Measurements from ENCODE around the gene JARID2.

The JARID2 gene

DNA sequence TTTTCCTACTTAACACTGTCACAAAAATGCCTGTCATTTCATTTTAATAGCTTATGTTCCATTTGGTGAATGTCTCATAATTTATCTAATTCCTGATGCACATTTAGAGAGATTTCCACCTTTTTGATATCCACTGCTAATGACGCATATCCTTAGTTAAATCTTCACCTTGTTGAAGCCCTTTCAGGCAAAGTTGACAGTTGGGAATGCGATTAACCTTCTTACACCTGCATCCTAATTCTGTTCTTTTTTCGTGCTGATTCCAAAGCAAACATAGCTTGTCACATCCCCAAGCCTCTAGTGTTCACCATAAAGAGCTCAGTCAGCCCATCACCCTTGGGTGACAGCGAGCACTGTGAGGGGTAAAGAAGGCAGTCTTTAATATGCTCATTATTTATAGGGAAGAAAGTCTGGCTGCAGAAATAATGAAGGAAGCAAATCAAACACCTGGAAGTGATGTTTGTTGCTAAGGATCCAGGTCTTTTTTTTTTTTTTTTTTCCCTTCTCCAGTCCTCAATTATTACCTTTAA is 211.3 kb downstream of the JARID2 start:
- DNase-seq, result no peak

DNA sequence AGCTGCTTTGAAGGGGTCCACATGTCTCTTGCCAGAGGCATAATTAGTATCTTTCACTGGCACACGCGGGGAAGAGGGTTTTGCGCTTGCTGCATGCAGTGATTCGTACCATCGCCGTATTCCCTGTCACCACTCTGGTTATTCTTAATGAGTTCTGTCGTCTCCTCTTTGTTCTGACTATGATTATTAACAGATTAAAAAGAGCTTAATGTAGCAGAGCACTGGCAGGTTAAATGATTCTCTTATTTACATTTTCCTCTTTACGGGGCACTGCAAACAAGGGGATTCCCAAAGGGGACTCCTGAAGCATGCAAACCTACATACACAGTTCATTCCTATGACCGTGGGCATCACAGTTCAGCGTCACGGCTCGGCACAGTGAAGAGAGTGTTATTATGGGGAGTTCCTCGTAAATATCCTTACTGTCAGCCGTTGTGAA is 212.2 kb downstream of the JARID2 start:
- no peak for DNase-seq

DNA sequence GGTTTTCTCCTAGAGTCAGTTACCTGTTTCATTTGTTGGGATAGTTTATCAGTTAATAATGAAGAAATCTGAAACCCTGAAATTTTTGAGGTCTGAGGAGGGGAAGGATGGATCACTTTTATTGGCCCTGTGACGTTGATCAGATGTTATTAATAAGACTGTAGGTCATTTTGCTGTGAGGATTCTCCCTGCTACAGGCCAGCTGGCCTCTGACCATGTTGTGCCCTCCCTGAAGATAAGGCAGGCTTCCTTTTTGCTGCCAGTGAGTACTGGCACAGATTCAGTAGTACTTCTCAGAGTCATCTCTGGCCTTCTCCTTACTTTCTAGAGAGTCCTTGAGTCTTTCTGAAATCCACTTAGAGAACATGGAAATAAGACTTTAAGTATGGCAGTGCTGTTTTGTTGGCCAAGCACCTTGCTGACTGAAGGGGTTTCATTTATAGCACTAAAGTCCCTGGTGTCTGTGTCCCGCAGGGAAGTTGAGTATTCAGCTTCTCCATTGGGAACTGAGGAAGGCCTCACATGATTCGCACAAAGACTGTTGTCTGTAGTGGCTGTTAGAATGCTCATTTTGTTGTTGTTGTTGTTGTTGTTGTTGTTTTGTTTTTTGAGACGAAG is 214.3 kb downstream of the JARID2 start:
- no peak for DNase-seq

DNA sequence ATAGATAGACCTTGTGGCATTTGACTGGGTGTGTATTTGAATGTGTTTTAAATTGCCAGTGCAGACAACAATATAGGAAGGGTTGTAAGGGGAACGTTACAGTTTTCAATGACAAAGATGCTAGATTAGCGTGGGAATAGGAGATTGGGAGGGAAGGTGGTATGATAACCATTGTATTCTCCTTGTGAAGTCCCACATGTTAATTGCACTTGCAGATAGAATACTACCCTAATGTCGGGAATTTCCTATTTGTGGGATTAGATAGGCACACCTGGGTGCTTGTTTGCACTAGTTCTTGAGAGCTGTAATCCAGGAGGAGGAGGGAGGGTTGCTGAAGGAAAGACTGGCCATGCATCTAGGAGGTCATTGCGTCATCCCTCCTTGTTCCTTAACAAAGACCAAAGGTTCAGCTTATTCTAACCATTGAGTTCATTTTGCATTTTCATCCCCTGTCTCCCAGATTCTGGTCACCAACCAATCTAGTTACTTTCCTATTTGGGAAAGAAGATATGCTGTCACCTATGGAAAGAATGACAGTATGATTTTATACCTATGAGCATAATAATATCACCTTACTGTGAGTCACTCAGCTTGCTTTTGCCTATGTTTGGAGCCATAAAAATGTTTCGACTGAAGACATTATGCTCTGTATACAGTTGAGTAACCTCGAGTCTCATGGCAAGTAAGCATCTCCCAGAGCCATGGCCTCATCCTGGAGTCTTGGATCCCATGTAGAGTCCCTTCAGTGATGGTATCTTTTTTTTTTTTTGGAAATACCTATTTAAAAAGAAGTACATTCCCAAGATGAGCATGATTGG is 215.5 kb downstream of the JARID2 start:
- no peak for DNase-seq

DNA sequence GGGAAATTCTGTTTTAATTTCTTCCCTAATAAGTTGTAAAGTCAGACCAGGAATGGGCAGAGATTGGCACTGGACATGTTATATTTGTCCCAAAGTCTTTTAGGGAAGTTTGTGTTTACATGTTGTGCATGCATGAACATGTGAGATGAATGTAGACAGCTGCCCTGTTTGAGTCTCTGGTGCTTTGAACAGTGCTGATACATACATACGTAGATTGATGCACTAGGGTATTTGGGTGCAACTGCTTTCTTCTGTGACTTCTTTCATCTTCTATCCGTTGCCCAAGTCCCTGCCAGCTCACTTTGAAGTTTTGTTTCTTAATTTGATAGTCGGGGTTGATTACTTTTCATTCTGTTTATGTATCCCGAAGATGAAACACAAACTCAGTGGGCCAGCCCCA is 216.4 kb downstream of the JARID2 start:
- no peak for DNase-seq

DNA sequence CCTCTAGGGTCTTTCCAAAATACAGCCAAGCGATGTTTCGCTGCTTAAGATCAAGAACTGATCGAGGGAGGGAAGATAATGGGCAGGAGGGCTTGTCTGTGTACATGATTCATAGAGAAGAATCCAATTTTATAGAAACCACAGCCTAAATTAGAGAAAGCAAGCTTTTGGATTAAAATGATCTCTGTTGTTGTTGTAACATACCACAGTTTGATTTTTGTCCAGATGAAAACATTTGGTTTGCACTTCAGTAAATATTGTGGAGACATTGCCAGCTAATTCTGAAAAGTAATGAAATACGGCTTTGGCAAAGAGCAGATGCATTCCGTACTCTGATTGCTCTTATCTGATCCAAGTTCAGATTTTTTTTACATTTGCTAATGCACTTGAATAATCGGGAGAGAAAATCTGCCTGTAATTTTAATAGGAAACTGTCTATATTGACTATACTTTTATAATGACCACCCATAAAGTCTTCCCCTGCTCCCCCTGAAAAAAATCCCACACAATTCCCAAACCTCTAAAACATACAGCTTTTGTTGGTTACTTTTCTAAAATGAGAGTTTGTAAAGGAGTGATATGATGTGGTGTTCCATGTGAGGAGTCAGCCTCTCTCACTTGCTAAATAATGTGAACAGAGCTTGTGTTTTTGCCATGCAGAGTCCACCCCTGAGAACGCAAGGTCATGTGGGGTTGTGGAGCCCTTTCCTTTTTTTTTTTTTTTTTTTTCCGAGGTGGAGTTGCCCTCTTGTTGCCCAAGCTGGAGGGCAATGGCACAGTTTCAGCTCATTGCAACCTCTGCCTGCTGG is 217.1 kb downstream of the JARID2 start:
- no peak for DNase-seq

DNA sequence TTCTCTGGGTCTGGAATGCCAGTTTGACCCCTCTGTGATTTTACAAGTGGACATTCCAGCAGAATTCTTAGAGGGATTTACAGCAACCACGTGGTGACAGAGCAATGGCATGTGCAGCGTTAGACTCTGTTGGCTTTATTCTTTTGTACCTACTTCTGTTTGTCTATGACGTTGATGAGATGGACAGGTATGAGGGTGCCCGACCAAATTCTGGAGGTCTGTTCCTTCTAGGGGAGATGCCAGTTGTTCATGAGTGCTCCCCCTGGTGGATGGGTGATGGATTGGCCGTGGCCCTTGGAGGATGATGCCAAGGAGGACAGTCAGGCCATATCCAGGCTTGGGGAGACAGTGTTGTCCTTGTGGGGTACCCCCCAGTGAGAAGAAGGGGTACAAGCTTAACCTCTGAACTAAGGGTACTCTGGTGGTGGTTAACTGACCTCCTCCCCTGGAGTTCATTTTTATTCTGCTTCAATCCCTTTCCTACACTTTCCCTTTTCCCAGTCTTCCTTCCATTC is 218.4 kb downstream of the JARID2 start:
- DNase-seq, result peak in 1 of 56 donors; percentile 34

DNA sequence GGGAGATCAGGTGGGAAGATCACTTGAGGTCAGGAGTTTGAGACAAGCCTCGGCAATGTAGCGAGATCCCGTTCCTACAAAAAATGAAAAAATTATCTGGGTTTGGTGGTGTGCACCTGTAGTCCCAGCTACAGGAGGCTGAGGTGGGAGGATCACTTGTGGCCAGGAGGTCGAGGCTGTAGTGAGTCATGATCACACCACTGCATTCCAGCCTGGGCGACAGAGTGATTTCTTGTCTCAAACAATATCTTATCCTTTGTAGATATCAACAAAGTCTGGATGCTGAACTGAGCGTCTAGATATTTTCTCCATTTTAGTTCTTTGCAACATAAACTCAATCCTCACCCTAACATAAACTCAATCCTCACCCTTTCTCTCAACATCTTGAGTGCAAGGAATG is 219.3 kb downstream of the JARID2 start:
- DNase-seq, result no peak

DNA sequence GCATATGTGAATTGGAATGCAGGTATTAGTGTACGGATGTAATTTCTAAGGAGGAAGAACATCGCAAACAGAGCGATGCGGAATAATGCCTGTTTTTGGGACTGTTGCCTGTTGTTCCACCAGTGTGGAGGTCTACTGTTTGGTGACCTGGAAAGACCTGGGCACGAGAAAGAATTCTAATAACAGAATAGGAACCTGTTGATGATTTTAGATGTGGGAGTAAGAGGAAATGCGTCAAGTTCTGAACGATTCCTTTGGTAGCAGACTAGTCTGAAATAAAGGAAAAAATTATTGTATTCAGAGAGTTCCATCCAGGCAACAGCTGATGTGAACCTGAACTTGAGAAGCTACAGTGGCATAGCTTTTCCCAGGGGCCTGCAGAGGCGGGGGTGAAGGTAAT is 224.9 kb downstream of the JARID2 start:
- DNase-seq, result no peak

DNA sequence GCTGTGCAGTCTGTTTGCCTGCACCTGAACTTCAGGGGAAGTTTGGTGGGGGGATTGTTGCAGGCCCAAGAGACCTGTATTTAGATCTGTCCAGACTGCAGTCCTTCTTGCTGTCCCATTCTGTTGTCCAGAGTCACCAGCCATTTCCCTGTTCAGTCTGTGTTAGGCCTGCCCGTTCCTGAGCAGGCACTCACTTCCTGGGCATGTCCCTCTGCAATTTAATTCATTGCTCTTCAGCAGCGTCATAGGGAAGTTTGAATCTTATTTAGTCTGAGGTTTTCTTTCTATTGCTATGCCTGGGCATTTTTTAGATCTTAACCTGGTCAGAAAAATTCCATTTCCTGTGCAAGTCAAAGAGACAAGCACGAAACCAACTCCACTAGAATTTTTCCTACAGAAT is 226.8 kb downstream of the JARID2 start:
- DNase-seq, result no peak

DNA sequence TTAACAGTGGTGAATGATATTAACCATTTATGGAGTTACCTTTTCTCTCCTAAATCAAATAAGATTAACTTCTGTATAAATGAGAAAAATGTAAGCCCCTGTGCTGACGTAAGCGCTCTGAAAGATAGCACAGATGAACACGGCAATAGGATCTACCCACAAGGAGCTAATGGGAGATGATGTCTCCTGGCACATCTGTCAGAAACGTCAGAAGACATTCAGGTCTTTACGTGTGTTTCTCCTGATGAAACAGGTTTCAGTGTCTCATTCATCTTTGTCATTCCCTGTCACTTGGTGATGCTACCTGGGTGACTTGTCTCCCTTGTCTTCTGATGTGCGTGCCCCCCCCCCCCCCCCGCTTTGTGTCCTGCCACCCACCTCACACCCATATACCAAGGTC is 227.3 kb downstream of the JARID2 start:
- no peak for DNase-seq

DNA sequence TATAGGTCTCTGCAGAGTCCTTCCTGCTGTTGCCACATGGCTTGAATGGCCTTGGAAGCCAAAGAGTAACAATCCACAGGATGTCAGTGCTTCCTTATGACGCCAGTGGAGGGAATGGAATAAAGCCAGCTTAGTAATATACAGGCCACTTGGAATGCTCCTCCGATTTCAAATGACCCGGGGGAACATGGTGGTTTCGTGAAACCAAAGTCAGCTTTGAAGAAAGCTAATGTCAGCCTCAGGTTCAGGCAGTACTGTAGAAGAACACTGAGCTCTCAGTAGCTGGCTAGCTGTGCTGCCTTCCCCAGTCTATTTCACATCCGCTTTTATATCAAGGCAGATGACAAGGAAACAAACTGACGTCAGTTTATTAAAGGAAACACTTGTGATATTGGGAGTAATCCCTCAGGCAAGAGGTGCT is 227.9 kb downstream of the JARID2 start:
- DNase-seq, result no peak

DNA sequence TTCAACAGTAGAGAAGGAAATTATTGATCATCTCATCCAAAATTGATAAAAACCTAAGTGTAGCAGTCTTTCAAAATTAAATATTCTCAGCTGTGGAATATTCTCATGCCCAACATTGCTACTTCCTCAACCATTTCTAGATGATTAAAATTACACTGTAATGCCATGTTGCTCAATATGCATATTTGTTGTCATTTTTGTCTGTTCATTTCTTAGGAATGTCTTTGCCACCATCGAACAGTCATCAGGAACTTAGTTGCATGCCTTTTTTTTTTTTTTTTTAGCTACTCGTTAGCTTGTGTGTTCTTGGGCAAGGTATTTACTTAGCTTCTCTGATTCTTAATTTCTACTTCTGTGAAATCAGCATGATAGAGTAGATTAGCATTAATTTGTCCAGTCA is 228.3 kb downstream of the JARID2 start:
- no peak for DNase-seq

DNA sequence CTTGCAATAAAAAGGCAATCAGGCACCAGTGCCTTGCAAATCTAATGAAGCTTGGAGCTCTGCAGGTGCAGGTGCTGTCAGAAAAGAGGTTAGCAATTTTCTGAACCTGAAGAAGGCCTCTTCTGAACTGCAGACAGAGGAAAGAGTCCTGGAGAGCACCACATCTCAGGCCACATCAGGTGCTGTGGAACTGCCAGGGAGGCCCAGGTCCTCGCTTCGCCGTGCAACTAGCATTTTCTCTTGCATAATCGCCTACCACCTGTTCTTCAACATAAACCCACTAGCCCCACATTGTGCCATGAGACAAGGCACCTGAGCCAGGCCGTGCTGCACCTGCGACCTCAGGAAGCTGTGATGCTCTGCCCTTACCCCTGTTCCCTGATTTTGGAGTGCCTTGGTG is 229.4 kb downstream of the JARID2 start:
- no peak for DNase-seq

DNA sequence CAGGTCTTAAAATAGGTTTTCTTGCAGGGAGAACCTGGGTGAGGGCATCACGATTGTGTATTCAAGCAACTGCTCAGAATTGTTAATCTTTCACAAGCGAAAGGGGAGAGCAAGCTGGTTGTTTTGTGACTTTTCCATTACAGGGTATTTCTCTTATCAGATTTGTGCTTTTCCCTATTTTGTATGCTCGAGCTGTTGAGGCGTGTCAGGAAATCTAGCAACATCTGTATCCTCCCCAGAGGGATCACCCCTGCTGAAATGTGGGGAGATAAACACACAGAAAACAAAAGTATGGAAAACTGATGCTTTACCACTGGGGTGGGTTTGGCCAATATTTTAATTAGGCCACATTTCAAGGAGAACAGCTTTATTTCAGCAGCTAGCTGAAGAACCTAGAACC is 230.0 kb downstream of the JARID2 start:
- DNase-seq, result no peak

DNA sequence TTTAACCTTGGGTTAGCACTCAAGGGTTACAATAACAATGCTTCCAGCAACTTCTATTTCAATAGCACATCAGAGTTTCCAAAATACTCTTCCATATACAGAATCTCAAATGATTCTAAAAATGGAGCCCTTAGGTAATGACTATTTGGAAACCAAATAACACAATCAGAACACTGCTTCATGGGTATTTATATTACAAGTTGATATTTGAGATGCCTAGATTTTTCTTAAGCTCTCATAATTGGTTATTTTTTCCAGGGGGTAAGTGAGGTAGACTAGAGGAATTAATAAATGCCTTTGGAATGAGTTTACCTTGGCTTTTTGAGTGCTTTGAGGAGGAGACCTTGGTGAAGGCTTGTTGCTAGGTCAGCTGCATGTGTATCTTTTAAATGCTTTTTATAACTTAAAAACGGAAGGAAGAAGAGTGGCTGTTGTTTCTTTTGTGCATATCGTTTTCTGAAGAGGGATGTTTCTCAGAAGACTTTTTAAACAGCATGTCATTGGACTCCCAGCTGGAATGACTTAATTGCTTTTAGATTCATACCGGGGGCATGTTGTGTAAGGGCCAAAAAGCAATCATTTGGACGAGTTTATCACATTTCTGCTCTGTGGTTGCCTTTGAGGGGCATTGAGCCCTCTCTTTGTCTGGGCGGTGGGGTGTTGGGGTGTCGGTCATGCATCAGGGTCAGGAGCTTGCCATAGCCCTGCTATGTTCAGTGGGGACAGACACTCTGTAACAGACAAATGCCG is 230.9 kb downstream of the JARID2 start:
- DNase-seq, result no peak

DNA sequence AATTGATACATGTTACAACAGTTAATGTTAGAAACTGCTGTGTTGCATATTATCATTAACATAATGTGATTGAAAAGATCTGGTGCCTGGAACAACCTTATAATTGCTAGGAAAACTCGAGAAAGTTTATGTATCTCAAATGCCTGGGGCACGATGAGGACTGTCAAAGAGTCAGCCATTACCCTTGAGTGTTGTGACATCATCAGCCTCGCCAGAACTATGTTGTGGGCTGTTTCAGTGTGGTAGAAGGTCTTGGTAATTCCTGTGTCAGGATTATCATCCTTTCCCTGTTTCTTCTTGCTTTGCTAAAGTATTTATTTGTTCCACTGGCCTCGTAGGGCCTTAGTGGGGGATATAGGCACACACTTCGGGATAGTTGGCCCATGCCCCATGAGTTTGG is 231.9 kb downstream of the JARID2 start:
- DNase-seq, result no peak

DNA sequence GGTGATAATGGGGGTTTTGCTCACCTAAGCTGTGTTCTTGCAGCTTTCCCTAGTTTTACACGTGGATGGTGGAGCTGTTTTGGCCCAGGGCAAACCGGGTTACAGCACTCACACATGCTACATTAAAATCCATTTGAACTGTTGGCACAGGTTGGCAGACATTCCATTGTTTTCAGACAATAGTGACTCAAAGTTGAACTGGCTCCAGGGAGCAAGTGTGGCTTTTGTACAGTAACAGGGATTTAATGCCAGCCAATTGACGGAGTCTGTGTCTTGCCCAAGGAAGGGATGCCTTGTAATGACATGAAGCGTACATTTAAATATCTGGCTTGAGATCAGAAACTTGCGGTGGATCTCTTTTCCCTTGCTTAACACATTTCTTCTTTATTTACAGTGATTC is 233.9 kb downstream of the JARID2 start:
- peak in 6 of 56 donors; percentile 8 to 60 (median 16) for DNase-seq

DNA sequence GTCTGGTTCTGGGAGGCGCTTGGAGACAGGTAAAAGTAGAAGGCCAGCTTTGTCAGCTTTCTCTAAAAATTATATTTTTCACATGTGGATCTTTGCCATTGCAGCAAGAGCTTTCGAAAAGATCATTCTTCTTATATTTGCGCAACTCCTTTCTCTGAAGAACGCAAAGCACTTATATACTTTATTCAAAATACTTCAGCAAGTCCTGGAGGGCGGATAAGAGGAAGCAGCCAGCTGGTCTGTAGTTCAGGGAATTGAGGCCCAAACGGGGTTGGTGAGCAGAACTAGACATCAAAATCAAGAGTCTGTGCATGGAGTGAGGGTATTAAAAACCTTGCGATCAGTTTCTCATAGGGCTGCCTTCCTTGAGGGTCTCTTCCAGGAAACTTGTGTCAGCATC is 234.7 kb downstream of the JARID2 start:
- no peak for DNase-seq

DNA sequence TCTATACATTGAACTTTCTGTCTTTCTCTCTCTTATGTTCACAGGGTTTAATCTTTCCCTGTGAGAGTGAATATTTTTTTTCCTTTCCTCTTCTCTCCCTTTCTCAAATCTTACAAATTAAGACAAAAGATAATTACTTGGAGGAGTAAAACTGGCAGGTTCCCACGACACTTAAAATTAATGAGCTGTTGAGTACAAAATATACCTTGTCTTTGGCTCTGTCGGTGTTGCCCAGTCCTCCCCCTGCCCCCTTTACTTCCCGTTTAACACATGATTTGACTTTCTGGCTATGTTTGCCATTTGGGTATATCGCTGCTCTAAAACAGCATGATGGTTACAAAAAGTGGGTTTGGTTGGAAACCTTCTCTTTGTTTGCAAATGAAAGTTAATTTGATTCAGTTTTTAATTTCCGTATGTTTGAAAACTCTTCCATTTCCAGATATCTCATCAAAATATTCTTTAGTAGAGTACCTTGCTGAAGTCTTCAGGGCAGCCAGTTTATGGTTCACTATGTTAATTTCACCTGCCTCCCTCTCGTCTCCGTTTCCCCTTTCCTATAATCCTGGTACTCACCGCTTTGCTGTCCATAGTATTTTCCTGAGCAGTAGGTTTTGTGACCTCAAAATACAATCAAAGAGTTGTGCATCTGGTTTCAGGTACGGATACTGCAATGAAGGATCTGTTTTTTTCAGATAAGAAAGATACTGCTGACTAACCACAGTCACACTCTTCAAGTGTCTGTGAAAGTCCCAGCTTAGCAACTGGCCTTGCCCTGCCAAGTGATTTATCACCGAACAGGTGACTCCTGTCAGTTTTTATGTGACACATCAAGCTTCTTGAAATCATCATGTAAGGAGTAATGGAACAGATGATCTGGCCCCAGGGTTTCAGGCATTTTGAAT is 235.8 kb downstream of the JARID2 start:
- no peak for DNase-seq

All from amygdala (tissue), 56 donors.